RKO (cell line): ENCODE measurements around the gene NETO1.
A peak's percentile ranks its signal among the peaks of the same experiment; 100 is the strongest.

Experiments
- DNase-seq: peaks from one replicate; pipeline ENCODE4 v3.0.0-alpha.2; 2016; ENCODE audit warnings: low spot score

Gene NETO1

DNA sequence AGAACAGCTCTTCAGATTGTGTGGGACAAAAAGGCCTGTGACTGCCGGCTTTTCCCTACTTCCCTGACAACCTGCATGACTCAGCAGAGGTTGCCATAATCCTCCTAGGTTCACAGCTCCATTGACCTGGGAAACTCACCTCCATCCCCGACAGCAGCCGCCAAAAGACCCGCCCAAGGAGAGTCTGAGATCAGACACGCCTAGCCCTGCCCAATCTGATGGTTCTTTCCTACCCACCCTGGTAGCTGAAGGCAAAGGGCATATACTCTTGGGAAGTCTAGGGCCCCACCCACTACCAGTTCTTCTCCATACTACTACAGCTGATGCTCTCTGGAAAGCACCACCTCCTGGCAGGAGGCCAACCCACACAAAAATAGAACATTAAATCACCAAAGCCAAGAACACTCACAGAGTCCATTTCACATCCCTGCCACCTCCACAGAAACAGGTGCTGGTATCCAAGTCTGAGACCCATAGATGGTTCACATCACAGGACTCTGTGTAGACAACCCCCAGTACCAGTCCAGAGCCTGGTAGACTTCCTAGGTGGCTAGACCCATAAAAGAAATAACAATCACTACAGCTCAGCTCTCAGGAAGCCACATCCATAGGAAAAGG lies 140.6 kb downstream of the NETO1 start:
- DNase-seq: no peak

DNA sequence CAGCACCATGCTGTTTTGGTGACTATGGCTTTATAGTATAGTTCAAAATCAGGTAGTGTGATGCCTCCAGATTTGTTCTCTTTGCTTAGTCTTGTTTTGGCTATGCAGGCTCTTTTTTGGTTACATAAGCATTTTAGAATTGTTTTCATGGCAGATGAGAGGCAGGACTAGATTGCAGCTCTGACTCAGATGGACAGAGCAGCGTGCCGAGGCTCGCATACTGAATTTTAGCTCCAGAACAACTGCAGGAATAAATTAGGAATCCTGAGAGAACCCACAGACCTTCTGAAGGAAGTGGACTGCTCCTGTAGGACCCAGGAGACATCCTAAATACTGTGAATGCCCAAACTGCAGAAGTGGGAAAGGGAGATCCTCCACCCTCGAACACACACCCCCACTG lies 141.6 kb downstream of the NETO1 start:
- DNase-seq: no peak

DNA sequence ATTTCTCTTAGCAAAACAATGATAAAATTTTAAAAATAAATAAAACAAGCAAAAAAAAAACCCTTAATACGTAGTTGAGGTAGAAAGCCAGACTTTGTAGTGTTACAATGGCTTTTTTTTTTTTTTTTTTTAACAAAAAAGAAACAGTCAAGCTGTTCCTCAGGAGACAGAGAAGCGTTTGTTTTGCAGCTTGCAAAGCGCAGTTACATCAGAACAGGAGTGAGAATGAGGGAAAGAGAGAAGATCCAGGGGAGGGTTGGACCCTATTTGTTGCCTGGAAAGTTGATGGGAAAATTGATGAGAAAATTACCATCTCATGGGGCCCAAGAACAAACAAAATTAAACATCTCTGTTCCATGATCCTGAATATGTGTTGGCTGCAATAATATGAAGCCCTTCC lies 146.5 kb downstream of the NETO1 start:
- DNase-seq: no peak

DNA sequence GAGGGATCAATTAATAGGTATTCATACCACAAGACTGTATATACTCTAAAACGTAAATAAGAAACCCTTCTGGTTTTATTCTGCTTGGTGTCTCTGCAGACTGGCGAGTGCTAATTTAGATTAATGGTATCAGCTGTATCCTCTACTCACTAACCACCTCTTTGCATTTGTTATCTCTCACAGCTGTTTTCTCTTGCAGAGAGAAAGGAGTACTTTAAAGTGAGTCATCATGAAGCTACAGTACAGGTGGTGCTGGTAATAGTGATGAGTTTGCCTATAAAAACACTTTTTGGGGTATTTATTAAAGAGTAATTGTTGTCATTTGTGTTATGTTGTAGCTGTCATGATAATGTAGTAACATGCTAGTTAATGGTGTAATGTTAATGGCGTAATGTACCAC lies 147.7 kb downstream of the NETO1 start:
- DNase-seq: no peak

DNA sequence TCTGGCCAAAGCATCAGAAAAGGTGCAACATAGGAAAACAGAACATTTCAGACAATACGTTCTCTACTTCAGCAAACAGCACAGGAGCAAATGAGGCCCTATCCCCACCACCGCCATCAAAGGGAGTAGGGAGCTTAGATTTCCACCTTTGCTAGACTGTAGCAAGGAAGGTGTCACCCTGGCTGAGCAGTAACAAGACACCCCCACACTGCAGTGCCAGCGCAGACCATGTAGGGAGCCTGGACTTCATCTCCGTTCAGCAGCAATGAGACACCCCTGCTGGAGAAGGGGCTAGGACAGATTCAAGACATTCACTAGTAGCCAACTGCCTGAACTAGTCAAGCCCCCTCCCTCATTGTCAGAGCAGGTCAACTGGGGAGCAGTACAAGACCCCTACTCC lies 163.6 kb downstream of the NETO1 start:
- DNase-seq: no peak

DNA sequence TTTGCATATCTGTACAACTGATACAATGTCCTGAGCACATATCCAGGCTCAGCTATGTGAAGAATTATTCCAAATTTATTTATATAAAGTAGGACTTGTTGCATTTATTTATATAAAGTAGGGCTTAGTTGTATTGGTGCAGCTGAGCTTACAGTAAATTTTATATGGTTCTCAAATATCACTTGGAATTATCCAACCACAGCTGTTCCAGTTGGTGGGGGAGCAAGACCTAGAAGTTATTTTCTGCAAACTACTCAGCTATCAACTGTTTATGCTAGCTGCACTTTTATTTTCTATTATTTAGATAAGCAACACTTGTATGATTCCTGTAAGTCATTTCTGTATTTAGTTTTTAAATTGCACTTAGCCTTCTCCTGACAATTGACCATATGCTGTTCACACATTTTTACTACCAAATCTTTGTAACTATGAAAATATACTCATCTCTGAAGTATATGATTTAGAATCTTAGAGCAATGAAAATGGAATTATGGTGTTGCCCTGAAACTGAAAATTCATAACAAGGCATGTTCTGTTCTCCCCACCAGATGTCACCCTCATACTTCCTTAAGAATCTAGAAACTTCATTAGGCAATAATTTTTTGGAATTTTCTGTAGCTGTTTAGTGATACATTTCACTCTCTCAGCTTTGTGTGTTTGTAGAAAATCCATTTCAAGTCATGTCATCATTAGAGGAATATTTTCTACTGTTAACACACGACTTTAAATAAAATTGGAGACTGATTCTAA lies 166.7 kb downstream of the NETO1 start:
- peak; percentile 29 for DNase-seq

DNA sequence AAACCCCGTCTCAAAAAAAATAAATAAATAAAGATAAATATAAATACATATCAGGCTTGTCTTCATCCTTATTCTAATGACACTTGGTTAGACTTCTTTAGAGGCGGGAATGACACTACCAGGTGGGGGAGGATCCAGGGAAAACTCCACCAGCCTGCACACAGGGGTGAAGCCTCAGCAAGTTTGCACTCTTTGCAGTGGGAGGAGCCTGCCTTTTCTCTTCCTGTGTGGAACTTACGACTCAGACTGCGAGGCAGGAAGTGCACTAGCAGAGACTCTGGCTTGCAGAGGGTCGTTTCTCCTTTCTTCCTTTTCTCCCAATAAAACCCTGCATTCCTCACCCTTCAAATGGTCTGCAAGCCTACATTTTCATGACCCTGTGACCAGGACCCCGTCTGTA lies 170.1 kb downstream of the NETO1 start:
- no peak for DNase-seq

DNA sequence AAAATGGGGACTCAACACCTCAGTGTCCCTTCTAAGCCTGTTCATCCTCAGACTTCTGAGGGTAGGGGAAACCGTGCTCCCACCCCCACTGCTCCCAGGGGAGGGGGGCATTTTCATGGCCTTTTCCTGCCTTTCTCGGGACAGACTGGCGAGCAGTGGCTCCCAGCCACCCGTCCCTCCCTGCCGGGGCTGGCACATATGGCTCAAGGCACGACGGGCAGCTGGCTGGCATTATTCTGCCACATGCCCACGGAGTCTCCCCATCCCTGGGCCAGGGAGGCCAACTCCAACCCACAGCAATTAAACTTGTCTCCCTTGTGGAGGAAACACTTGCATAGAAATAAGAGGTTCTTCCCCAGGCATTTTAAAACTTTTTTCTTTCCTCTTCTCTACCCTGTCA lies 175.2 kb downstream of the NETO1 start:
- DNase-seq: no peak
